Measurements from ENCODE around the gene TMEM37. TPM values are rescaled to one million over a fixed set of nuclear protein-coding genes. Genes with fewer than 3 reads are reported as not detected.

TMEM37 gene
- total and polyA plus RNA-seq, 2 of the 13 experiments (the other 11 are each of a cell fraction or from before 2014, with no cell fraction given), result 37.7 to 115 TPM

DNA sequence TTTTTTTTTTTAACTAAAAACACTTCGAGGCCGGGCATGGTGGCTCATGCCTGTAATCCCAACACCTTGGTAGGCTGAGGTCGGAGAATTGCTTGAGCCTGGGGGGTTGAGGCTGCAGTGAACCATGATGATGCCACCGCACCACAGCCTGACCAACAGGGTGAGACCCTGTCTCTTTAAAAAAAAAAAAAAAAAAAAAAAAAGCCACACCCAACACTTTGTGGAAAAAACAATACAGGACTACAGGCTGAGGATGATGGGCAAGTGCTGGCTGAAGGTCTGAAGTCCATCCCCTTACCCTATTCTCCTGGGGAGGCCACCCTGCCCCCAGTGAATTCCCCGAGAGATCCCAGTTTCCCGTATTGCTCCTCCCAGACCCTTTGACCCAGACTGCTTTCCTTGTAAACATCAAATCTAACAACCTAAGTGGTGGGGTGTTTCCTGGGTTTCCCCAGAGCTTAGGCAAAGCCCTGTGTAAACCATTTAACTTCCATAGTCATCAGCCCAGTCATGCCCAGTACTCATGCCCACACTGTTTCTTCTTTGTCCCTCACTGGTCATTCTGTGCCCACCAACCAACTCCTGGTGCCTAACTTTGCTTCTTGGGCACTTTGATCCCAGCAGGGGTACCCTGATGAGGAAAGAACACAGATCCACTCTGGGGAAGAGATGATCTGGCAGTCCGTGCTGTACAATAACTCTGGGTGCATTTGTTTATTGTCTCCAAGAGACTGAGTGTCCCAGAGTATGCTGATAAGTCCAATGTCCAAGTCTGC is 5.8 kb upstream of the TMEM37 start:
- intact Hi-C loops (cut with micrococcal nuclease; ENCODE audit: unreplicated experiment), result no loop called here
- Histone ChIP-seq H3K4me2 (ENCODE audit: low read depth, low read length) (peak overlapping the region; percentile 97), H3K79me2 (ENCODE audit: insufficient read depth, low read length) (no peaks in the 10 kb centered on the region), H3K27ac (ENCODE audit: extremely low read length, insufficient read depth, low read length) (peak overlapping the region; percentile 76), H3K4me3 (replicated peaks in 1 of 3; ENCODE audit: insufficient read depth in 1 of 3, low read depth in 2 of 3, low read length in 3 of 3) (peak overlapping the region; percentile 20 to 67 (median 30); a peak in 5 of 6 replicates), H4K20me1 (ENCODE audit: insufficient read depth, low read length) (no peaks in the 10 kb centered on the region), H3K4me1 (ENCODE audit: insufficient read depth, low read length) (peaks cover 94% of the 10 kb centered on the region), H2AFZ (ENCODE audit: low read length) (no peak overlapping the region), H3K27me3 (ENCODE audit: control insufficient read depth in 1 of 2, insufficient read depth in 2 of 2, low read length in 2 of 2) (no peaks in the 10 kb centered on the region; a peak in 2 of 5 replicates), H3K36me3 (replicated peaks in 1 of 2; ENCODE audit: control insufficient read depth in 1 of 2, insufficient read depth in 2 of 2, low read length in 2 of 2) (no peaks in the 10 kb centered on the region), H3K9me3 (ENCODE audit: low read length) (peaks cover 10% of the 10 kb centered on the region), H3K9ac (ENCODE audit: insufficient read depth, low read depth, low read length) (peak overlapping the region; percentile 58)
- FAIRE-seq (peak; percentile 84), DNase-seq (ENCODE audit: low spot score) (peak; percentile 93), ATAC-seq (peak; percentile 54)
- WGBS (ENCODE audit: low lambda C conversion rate), result 5% methylated on average over 7 of the region's 7 CpGs
- ChIA-PET CTCF (ENCODE audit: low intra/inter-chr PET ratio, low total read pairs) (no interaction called here), POLR2A (interaction anchor here (0.7 to 1.9 kb wide), 6 partner anchors 9 to 16 kb away, joined by 3 to 8 read pairs (median 4); no protein-coding TSS in a partner anchor)
- in situ Hi-C loops (cut with HindIII; ENCODE audit: extremely low pct_ligation_motif_present, low pct_unique_long_range_greater_than_20kb), result no loop called here
- no TSS peak for BruUV-seq (replicated peaks)
- TF ChIP-seq RXRA (CRISPR knock-in tag; IDR thresholded peaks at IDR 0.05) (peak; percentile 98), ZNF331 (CRISPR knock-in tag; IDR thresholded peaks at IDR 0.05) (peak; percentile 54; the same call in 1 of the 2 replicates), ZSCAN21 (CRISPR knock-in tag; IDR thresholded peaks at IDR 0.05; ENCODE audit: borderline replicate concordance) (0 out of 2 replicates have a peak, but pooled peaks have one; percentile 62), HMG20B (CRISPR knock-in tag; conservative IDR thresholded peaks at IDR 0.05) (peak; percentile 77), ZBTB2 (CRISPR knock-in tag; IDR thresholded peaks at IDR 0.05; ENCODE audit: low read depth) (no peak), ZNF674 (CRISPR knock-in tag; IDR thresholded peaks at IDR 0.05; ENCODE audit: low read depth) (no peak), CEBPG (CRISPR knock-in tag; IDR thresholded peaks at IDR 0.05) (peak; percentile 77), ZNF264 (CRISPR knock-in tag; IDR thresholded peaks at IDR 0.05) (peak; percentile 43; the same call in 1 of the 2 replicates), KDM2A (CRISPR knock-in tag; IDR thresholded peaks at IDR 0.05; ENCODE audit: borderline replicate concordance, low read depth) (peak; percentile 50), ZNF513 (CRISPR knock-in tag; conservative IDR thresholded peaks at IDR 0.05) (no peak), RCOR2 (CRISPR knock-in tag; IDR thresholded peaks at IDR 0.05) (peak; percentile 16; the same call in 1 of the 2 replicates), PAF1 (CRISPR knock-in tag; IDR thresholded peaks at IDR 0.05) (no peak), NFE2 (CRISPR knock-in tag; IDR thresholded peaks at IDR 0.05) (no peak), SSRP1 (CRISPR knock-in tag; IDR thresholded peaks at IDR 0.05) (no peak; the same call in 1 of the 2 replicates), CSRNP2 (CRISPR knock-in tag; conservative IDR thresholded peaks at IDR 0.05; ENCODE audit: low read depth) (no peak), PTBP1 (IDR thresholded peaks at IDR 0.05; ENCODE audit: low read depth, low read length, poor library complexity, severe bottlenecking) (no peak)
- TF ChIP-seq, protein P1, sequence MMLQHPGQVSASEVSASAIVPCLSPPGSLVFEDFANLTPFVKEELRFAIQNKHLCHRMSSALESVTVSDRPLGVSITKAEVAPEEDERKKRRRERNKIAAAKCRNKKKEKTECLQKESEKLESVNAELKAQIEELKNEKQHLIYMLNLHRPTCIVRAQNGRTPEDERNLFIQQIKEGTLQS (CRISPR knock-in tag; IDR thresholded peaks at IDR 0.05), result 0 out of 2 replicates have a peak, but pooled peaks have one; percentile 10
- TF ChIP-seq, protein P2, sequence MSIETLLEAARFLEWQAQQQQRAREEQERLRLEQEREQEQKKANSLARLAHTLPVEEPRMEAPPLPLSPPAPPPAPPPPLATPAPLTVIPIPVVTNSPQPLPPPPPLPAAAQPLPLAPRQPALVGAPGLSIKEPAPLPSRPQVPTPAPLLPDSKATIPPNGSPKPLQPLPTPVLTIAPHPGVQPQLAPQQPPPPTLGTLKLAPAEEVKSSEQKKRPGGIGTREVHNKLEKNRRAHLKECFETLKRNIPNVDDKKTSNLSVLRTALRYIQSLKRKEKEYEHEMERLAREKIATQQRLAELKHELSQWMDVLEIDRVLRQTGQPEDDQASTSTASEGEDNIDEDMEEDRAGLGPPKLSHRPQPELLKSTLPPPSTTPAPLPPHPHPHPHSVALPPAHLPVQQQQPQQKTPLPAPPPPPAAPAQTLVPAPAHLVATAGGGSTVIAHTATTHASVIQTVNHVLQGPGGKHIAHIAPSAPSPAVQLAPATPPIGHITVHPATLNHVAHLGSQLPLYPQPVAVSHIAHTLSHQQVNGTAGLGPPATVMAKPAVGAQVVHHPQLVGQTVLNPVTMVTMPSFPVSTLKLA (IDR thresholded peaks at IDR 0.05), result peak; percentile 16; the same call in 1 of the 2 replicates

Data from HepG2 (cell line).